HUDEP-2 (cell line): ENCODE results near the gene PUM2.

ENCODE experiments used
- DNase-seq, 76 experiments: peaks; one replicate each; lab custom pipeline; 2025; ENCODE audit not compliant: unreplicated experiment in 76 of 76; lab: John Stamatoyannopoulos, UW

PUM2 gene

GRCh38 chr2:20221555-20221973 is 129.1 kb downstream of the PUM2 start:
- no peak for DNase-seq

- DNase-seq, result no peak
Measured at GRCh38 chr2:20220806-20221554, 129.7 kb downstream of the PUM2 start.

DNA sequence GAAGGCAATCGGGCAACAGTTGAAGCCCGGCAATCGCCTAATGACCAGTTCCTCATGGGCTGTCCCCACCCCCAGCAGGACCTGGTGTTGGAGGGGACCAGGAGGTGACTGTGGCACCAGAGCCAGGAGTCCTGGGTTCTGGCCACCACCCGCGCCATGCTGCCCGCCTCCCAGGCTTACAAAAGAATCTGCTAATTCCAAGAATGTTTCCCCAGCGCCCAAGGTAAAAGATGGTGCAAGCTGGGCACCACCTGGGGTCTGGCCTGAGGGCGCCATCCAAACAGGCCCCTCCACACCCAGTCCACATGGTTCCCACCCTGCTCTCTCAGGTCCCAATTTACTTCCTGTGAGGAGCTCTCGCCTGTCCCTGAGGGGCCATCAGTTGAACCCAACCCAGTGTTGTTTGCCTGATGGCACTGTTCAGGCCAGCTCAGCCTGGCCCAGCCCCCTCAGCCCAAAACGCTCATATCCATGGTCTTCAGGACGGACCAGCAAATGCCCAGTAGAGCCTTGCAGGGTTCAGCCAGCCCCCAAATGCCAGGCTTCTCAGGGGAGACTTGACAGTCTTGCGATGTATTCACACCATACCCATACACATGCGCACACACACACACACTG is 130.8 kb downstream of the PUM2 start:
- DNase-seq, result no peak

DNA sequence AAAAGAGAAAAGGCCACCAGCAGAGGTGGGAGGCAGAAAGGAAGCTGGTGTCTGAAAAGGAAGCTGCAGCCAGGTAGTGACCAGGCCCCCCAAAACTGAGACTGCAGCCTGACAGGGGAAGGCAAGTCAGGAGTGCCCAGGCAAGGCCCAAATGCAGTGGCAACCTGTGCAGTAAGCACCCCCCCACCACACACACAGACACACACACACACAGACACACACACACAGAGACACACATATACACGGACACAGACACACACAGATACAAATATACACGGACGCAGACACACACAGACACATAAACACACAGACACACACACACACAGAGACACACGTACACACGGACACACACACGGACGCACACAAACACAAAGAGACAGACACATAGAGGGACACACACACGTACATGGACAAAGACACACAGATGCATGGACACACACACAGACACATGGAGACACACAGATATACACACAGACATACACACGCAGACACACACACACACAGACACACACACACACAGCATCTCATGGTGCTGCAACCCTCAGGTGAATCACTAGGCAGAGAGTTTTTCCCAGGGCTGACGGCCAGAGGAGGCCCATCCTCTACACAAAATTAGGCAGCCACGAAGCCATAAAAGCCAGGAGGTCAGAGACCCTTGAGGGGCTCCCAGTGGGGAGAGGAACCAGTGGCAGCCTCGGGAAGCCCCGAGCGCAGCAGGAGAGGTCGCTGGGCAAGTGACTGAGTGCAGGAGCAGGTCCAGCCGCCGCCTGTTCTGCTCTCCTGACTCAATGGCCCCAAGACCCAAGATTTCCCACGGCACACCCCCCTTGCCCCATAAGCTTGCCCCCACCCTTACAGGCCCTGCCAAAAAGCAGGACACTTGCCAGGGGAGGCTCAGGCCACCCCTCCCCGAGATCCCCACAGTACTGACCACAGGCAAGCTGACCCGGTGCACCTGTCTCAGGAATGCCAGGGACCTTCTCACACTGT is 132.0 kb downstream of the PUM2 start:
- no peak for DNase-seq

DNA sequence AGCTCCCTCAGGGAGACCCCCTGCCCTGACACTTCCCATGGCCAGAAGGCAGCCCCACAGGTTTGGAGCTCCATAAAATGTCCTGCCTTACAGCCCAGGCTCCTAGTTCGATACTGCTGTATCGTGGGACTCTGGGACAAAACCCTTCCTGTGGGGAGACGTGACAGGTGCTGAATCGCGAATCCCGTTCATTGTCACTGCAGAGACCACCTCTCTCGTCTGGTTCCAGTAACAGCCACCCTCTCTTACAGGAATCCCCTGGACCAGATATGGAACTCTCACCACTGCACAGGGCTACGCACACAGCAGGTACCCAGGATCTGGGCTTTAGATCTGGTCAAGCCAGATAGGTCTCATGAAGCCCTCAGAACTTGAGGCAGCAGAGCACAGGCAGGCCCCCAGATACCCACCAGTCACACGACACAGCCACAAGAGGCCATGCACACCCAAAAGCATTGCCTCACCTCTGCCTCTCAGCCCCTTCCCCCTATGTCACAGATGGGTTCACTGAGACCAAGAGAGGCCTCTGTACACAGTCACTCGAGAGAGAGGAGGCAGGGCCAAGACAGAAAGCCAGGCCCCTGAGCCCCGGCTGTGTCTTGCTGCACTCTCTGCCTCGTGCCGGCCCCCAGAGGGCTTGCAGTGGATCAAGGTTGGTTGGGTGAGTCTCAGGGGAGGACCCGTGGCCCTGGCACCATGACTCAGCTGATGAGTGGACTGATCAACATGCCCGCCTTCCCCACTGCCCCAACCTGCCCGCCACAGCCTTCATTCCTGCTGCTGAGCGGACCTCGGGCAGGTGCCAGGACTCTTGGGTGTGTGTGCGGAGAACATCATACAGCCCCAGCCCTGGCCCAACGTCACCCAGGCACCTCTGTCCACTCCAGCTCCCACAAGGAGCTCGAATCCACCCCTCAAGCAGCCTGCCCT is 133.3 kb downstream of the PUM2 start:
- DNase-seq, result no peak

GRCh38 chr2:20216130-20217025 is 134.3 kb downstream of the PUM2 start:
- no peak for DNase-seq

- DNase-seq, result no peak
Measured at GRCh38 chr2:20215183-20216040, 135.2 kb downstream of the PUM2 start.

DNA sequence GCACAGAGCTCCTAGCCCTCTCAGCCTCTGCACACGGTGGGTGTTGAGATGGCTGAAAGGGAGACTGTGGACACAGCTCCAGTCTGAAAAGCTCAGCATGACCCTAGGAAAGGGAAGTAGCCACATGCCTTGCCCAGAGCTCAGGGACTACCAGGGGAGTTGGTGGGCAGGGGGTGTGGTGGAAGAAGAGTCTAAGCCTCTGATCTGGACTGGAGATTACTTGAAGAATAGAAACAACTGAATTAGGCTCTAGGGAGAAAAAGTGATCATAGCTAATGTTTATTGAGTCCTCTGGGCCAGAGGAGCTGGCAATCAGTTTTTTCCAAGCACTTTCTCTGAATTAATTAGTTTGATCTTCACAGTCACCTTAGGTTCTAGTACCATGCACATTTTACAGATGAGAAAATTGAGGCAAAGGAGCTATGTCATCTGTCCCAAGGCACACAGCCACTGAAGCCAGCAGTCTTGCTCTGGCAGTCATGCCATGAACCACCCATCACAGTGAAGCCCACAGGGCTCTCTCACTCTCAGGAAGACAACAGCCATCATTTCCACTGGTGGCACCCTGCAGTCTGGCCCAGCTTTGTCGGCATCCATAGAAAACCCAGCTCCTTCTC is 136.0 kb downstream of the PUM2 start:
- no peak for DNase-seq

DNA sequence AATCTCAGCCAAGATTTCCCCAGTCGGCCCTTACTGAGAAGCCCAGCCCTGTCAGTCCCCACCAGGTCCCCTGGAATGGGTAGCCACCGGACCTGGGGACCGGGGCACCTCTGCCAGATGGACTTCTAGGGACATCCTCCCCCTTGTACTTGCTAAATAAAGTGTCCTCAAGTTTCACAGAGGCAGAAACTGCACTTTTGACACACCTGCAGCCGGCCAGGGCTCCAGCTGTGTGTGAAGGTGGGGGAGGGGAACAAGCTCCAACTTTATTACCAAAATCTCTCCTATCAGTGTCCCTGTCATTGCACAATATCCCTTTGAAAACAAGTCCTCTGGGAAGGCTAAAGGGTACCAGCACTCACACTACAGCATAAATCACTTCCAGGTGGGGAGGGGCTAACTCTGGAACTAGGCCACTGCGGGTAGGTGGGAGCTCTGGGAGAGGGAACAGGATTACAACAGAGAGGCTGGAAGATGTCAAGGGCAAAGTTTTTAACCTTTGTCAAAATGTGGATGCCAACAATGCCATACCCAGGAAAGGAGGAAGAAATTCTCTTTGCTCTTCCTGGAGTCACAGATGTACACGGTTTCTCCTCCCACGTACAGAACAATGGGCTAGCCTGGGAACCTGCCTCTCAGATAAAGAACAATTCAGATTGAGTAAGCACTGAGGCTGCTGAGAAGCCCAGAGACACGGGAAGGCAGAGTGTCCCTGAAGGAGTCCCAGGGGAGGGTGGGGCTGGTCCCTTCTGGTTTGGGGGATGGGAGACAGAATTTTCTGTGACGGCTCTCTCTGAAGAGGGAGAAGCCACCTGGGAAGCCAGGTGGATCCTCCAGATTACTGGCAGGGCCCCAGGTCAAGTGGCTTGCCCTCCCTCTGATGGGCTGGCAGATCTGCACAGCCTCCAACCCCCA is 136.7 kb downstream of the PUM2 start:
- DNase-seq, result no peak

GRCh38 chr2:20212871-20213503 is 137.7 kb downstream of the PUM2 start:
- DNase-seq, result no peak

DNA sequence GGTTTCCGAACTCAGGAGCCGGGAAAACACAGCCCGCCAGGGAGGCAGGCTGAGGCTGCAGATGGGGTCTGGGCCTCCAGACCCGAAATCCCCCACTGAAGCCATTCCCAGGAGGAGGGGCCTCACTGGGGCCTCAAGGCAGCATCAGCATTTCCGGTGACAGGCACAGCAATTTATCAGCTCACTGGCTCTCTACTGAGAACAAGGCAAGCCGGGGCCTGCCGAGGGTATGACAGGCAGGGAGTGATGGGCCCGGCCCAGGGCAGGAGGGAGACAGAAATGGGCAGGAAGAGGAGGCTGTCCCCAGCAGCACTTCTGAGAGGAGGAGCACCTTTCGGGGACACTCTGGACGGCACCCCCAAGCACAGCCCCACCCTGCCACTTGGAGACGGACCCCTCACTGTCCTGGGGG is 138.2 kb downstream of the PUM2 start:
- no peak for DNase-seq

- DNase-seq, result no peak
Measured at GRCh38 chr2:20211860-20212458, 138.7 kb downstream of the PUM2 start.

GRCh38 chr2:20211420-20211819 is 139.2 kb downstream of the PUM2 start:
- no peak for DNase-seq

- DNase-seq, result no peak
Measured at GRCh38 chr2:20210462-20210861, 140.2 kb downstream of the PUM2 start.

GRCh38 chr2:20209373-20210109 is 141.1 kb downstream of the PUM2 start:
- DNase-seq, result no peak
